ENCODE data around the gene MRPL28. TPM values are rescaled to one million over a fixed set of nuclear protein-coding genes. Genes with fewer than 3 reads are reported as not detected.

MRPL28 gene
- polyA plus RNA-seq, 12 donors, result 31.5 to 51.3 (median 36.6) TPM; not detected in 1

DNA sequence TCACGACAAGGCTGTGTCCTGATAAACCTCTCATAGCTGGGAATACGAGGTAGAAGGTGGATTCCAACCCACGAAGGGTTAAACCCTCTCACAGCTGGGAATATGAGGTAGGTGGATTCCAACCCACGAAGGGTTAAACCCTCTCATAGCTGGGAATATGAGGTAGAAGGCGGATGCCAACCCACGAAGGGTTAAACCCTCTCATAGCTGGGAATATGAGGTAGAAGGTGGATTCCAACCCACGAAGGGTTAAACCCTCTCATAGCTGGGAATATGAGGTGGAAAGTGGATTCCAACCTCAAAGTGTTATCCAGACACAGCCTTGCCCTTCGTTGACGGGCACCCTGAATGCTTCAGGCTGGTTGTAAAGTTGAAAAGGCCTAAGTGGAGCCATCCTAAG, 48.8 kb downstream of the MRPL28 start:
- no peak for DNase-seq

- DNase-seq, result no peak
Observed at GRCh38 chr16:320206-320605, 50.1 kb downstream of the MRPL28 start.

- DNase-seq, result no peak
Observed at GRCh38 chr16:318628-319027, 51.7 kb downstream of the MRPL28 start.

GRCh38 chr16:317583-317982, 52.8 kb downstream of the MRPL28 start:
- no peak for DNase-seq

Other genes with a start within 250 kb of the MRPL28 start
- 10 to 100 TPM in 11 of 12 donors, not detected in 1; 22.2 to 38.6 (median 24.9) TPM for gene NPRL3, start 231.9 kb downstream of the MRPL28 start, polyA plus RNA-seq (ENCODE audit: insufficient read length in 12 of 12)
- 10 to 100 TPM in 2 of 12 donors, 1 to 10 TPM in 7, under 1 TPM in 1, not detected in 2; 0.39 to 18.1 (median 2.9) TPM for gene HBZ, start 217.9 kb downstream of the MRPL28 start, polyA plus RNA-seq (ENCODE audit: insufficient read length in 12 of 12)
- 10 to 100 TPM in 4 of 12 donors, 1 to 10 TPM in 6, not detected in 2; 1.5 to 22.3 (median 6.9) TPM for gene HBM, start 204.6 kb downstream of the MRPL28 start, polyA plus RNA-seq (ENCODE audit: insufficient read length in 12 of 12)
- over 10,000 TPM in 1 of 12 donors, 1,000 to 10,000 TPM in 9, 100 to 1,000 TPM in 1, not detected in 1; 758 to 11,097 (median 3,094) TPM for gene HBA2, start 197.7 kb downstream of the MRPL28 start, polyA plus RNA-seq (ENCODE audit: insufficient read length in 12 of 12)
- gene HBA1, start 193.9 kb downstream of the MRPL28 start, polyA plus RNA-seq (ENCODE audit: insufficient read length in 12 of 12), result over 10,000 TPM in 1 of 12 donors, 1,000 to 10,000 TPM in 9, 100 to 1,000 TPM in 2; 512 to 13,335 (median 2,461) TPM
- gene HBQ1, start 190.1 kb downstream of the MRPL28 start, polyA plus RNA-seq (ENCODE audit: insufficient read length in 12 of 12), result 1 to 10 TPM in 3 of 12 donors, under 1 TPM in 7, not detected in 2; 0.35 to 5.6 (median 0.67) TPM
- 100 to 1,000 TPM in 2 of 12 donors, 10 to 100 TPM in 9, not detected in 1; 52.4 to 116 (median 67.1) TPM for gene LUC7L, start 141.1 kb downstream of the MRPL28 start, polyA plus RNA-seq (ENCODE audit: insufficient read length in 12 of 12)
- gene FAM234A, start 135.7 kb downstream of the MRPL28 start, polyA plus RNA-seq (ENCODE audit: insufficient read length in 12 of 12), result 10 to 100 TPM in 11 of 12 donors, not detected in 1; 26.7 to 74.6 (median 38.5) TPM
- 1 to 10 TPM in 8 of 12 donors, under 1 TPM in 3, not detected in 1; 0.59 to 9.0 (median 1.2) TPM for gene RGS11, start 94.6 kb downstream of the MRPL28 start, polyA plus RNA-seq (ENCODE audit: insufficient read length in 12 of 12)
- 1 to 10 TPM in 3 of 12 donors, under 1 TPM in 6, not detected in 3; 0.53 to 2.4 (median 0.93) TPM for gene ARHGDIG, start 89.9 kb downstream of the MRPL28 start, polyA plus RNA-seq (ENCODE audit: insufficient read length in 12 of 12)
- 1 to 10 TPM in 4 of 12 donors, under 1 TPM in 6, not detected in 2; 0.27 to 2.4 (median 0.75) TPM for gene PDIA2, start 87.4 kb downstream of the MRPL28 start, polyA plus RNA-seq (ENCODE audit: insufficient read length in 12 of 12)
- gene AXIN1, start 17.8 kb downstream of the MRPL28 start, polyA plus RNA-seq (ENCODE audit: insufficient read length in 12 of 12), result 10 to 100 TPM in 7 of 12 donors, 1 to 10 TPM in 4, not detected in 1; 8.1 to 21.7 (median 10.7) TPM
- 10 to 100 TPM in 11 of 12 donors, not detected in 1; 18.0 to 38.6 (median 23.1) TPM for gene PGAP6, start 11.4 kb upstream of the MRPL28 start, polyA plus RNA-seq (ENCODE audit: insufficient read length in 12 of 12)
- 100 to 1,000 TPM in 2 of 12 donors, 10 to 100 TPM in 9, not detected in 1; 50.6 to 158 (median 70.1) TPM for gene NME4, start 26.7 kb upstream of the MRPL28 start, polyA plus RNA-seq (ENCODE audit: insufficient read length in 12 of 12)
- gene DECR2, start 31.3 kb upstream of the MRPL28 start, polyA plus RNA-seq (ENCODE audit: insufficient read length in 12 of 12), result 10 to 100 TPM in 6 of 12 donors, 1 to 10 TPM in 5, not detected in 1; 7.7 to 26.3 (median 11.0) TPM
- gene RAB11FIP3, start 55.1 kb upstream of the MRPL28 start, polyA plus RNA-seq (ENCODE audit: insufficient read length in 12 of 12), result 10 to 100 TPM in 11 of 12 donors, not detected in 1; 20.7 to 47.1 (median 27.6) TPM
- gene CAPN15, start 157.2 kb upstream of the MRPL28 start, polyA plus RNA-seq (ENCODE audit: insufficient read length in 12 of 12), result 10 to 100 TPM in 11 of 12 donors, not detected in 1; 17.3 to 42.3 (median 23.1) TPM
- under 1 TPM in 6 of 12 donors, not detected in 6; 0.08 to 0.24 (median 0.13) TPM for gene PRR35, start 189.9 kb upstream of the MRPL28 start, polyA plus RNA-seq (ENCODE audit: insufficient read length in 12 of 12)
- gene NHLRC4, start 196.5 kb upstream of the MRPL28 start, polyA plus RNA-seq (ENCODE audit: insufficient read length in 12 of 12), result 1 to 10 TPM in 3 of 12 donors, under 1 TPM in 7, not detected in 2; 0.62 to 1.3 (median 0.89) TPM
- gene PIGQ, start 199.4 kb upstream of the MRPL28 start, polyA plus RNA-seq (ENCODE audit: insufficient read length in 12 of 12), result 10 to 100 TPM in 11 of 12 donors, not detected in 1; 12.9 to 36.0 (median 17.9) TPM
- gene RAB40C, start 219.5 kb upstream of the MRPL28 start, polyA plus RNA-seq (ENCODE audit: insufficient read length in 12 of 12), result 10 to 100 TPM in 7 of 12 donors, 1 to 10 TPM in 4, not detected in 1; 8.8 to 25.9 (median 10.6) TPM

Measured in muscle of arm (tissue), 12 donors.